ENCODE data around the gene ACO2.

The ACO2 gene

DNA sequence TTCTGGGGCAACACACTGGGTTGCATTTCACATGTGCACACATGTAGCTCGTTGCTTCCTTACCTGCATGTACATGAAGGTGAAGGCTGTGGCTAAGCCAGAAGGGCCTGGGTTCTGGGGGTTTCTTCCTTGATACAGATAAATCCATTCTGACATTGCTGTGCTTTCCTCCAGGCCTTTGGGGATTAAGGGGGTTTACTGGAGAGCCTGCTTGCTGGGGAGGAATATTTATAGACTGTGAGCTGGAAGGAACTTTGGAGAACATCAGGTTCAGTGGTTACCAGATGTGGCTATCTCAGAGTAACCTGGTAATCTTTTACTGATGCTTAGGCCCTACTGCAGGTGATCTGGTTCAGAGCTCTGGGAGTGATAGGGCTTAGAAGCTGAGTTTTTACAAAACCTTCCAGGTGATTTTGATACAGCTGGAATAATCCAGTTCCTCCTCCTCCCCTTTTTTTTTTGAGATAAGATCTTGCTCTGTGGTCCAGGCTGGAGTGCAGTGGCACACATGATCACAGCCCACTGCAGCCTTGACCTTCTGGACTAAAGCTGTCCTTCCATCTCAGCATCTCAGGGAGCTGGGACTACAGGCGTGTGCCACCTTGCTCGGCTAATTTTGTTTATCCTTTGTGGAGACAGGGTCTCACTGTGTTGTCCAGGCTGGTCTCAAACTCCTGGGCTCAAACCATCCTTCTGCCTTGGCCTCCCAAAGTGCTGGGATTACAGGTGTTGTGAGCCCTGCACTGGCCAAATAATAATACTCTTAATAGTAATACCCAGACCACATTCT, 19.9 kb downstream of the ACO2 start:
- H3K4me1 ChIP-seq (ENCODE audit: insufficient read depth, low read length): peaks cover 27% of the 10 kb centered on the region; the same call in 1 of the 2 replicates

DNA sequence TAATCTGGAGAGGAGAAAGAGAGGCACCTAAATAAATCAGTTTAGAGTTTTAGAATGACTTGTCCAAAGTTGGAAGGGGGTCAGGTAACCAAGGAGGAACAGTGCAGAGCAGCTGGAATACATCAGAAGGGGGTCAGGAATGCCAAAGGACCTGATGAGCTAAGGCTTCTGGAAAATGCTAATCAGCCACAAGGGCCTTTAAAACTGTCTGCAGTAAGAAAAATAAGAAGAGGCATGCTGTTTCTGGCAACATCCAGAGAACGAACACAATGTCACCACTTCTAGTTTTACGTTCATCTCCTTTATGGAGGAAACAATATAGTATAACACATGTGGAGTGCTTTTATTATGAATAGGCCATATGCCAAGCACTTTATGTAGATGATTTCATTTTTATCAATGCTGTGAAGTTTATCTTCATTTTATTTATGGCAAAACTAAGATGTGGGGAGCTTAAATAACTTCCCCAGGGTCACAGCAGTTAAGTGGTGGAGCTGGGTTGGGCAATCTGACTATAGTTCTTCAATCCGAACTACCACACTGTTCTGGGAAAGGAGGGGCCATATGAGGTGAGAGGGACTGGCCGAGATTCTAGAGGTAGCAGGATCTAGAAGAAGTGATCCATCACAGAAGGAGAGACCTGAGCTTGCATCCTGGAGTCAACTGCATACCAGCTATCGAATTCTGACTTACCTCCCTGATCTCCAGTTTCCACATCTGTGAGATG, 22.6 kb downstream of the ACO2 start:
- no peak overlapping the region for H3K9ac ChIP-seq (ENCODE audit: low read depth, low read length)
- peaks cover 27% of the 10 kb centered on the region; the same call in 1 of the 2 replicates for H3K4me1 ChIP-seq (ENCODE audit: insufficient read depth, low read length)
- H3K9me3 ChIP-seq (ENCODE audit: control insufficient read depth, insufficient read depth, low read length): no peaks in the 10 kb centered on the region
- no peaks in the 10 kb centered on the region for H3K36me3 ChIP-seq (ENCODE audit: insufficient read depth, low read length)

More for the DNA sequence above, 19.9 kb downstream of the ACO2 start:
- H3K9ac ChIP-seq (ENCODE audit: low read depth, low read length): no peak overlapping the region
- H3K9me3 ChIP-seq (ENCODE audit: control insufficient read depth, insufficient read depth, low read length): no peaks in the 10 kb centered on the region
- peaks cover under 1% of the 10 kb centered on the region; the same call in 1 of the 2 replicates for H3K36me3 ChIP-seq (ENCODE audit: insufficient read depth, low read length)

DNA sequence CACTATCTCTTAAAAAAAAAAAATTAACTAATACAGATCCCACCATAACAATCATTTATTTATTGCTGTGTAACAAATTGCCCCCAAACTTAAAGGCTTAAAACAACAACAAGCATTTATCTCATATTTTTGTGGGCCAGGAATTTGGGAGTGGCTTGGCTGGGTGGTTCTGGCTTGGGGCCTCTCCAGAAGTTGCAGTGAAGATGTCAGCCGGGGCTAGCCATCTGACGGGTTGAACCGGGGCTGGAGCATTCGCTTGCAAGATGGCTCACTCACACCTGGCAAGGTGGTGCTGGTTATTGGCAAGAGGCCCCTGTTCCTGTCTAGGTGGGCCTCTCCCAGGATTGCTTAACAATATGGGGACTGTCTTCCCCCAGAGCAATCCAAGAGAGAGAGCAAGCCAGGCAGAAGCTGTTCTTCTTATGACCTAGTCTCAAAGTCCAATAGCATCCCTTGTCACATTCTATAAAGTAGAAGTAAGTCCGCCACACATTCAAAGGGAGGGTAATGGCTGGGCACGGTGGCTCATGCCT, 29.5 kb downstream of the ACO2 start:
- Histone ChIP-seq H3K36me3 (ENCODE audit: insufficient read depth, low read length) (peaks cover 9% of the 10 kb centered on the region), H3K4me1 (ENCODE audit: insufficient read depth, low read length) (no peaks in the 10 kb centered on the region), H3K9me3 (ENCODE audit: control insufficient read depth, insufficient read depth, low read length) (no peaks in the 10 kb centered on the region), H3K9ac (ENCODE audit: low read depth, low read length) (no peak overlapping the region)

DNA sequence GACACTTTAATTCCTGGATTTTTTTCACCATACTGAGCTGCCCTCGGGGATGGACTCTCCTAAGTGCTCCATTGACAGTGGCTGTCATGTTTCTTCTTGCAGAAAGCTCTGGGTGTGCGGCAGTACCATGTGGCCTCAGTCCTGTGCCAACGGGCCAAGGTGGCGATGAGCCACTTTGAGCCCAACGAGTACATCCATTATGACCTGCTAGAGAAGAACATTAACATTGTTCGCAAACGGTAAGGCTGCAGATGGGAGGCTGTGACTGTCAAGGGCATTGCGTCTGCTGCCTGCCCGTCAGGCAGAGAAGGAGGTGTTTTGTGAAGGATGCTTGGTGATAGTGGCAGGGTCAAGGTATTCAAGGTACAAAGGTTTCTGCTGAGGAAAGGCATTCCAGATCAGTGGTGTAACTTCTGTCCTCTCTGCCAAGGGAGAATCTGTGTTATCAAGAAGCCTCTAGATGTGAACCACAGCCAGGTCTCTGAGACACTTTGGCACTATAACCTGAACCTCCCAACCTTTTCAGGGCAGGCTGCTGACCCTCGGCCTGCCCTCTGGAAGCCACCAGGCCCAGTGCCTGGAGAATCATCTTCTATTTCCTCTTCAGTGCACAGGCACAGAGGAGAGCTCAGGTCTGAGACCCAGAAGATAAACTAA, 30.8 kb downstream of the ACO2 start:
- H3K9ac ChIP-seq (ENCODE audit: low read depth, low read length): no peak overlapping the region
- H3K36me3 ChIP-seq (ENCODE audit: insufficient read depth, low read length): peaks cover 9% of the 10 kb centered on the region
- no peaks in the 10 kb centered on the region for H3K4me1 ChIP-seq (ENCODE audit: insufficient read depth, low read length)
- no peaks in the 10 kb centered on the region for H3K9me3 ChIP-seq (ENCODE audit: control insufficient read depth, insufficient read depth, low read length)

DNA sequence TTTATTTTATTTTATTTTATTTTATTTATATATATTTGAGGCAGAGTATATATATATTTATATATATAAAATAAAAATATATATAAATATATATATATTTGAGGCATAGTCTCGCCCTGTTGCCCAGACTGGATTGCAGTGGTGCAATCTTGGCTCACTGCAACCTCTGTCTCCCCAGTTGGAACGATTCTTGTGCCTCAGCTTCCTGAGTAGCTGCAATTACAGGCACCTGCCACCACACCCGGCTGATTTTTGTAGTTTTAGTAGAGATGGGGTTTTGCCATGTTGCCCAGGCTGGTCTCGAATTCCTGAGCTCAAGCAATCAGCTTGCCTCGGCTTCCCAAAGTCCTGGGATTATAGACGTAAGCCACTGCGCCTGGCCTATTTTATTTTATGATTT, 31.4 kb downstream of the ACO2 start:
- Histone ChIP-seq H3K9ac (ENCODE audit: low read depth, low read length) (no peak overlapping the region), H3K36me3 (ENCODE audit: insufficient read depth, low read length) (peaks cover 9% of the 10 kb centered on the region), H3K4me1 (ENCODE audit: insufficient read depth, low read length) (no peaks in the 10 kb centered on the region), H3K9me3 (ENCODE audit: control insufficient read depth, insufficient read depth, low read length) (no peaks in the 10 kb centered on the region)

DNA sequence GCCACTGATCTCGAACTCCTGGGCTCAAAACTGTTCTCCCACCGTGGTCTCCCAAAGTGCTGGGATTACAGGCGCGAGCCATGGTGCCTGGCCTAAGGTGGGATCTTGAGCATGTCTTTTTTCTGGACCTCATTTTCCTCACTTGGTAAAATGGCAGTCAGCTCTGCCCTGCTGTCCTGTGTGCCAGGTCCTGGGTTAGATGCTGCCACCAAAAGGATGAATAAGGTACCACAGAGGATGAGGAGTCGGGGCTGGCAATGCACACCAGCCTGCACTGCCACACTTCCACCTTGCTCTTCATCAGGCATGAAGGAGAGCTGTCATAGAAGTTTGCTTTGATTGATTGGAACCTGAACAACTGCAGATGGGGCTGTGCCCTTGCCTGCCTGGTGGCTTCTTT, 32.3 kb downstream of the ACO2 start:
- H3K9ac ChIP-seq (ENCODE audit: low read depth, low read length): no peak overlapping the region
- no peaks in the 10 kb centered on the region for H3K4me1 ChIP-seq (ENCODE audit: insufficient read depth, low read length)
- H3K9me3 ChIP-seq (ENCODE audit: control insufficient read depth, insufficient read depth, low read length): no peaks in the 10 kb centered on the region
- peaks cover 9% of the 10 kb centered on the region for H3K36me3 ChIP-seq (ENCODE audit: insufficient read depth, low read length)

DNA sequence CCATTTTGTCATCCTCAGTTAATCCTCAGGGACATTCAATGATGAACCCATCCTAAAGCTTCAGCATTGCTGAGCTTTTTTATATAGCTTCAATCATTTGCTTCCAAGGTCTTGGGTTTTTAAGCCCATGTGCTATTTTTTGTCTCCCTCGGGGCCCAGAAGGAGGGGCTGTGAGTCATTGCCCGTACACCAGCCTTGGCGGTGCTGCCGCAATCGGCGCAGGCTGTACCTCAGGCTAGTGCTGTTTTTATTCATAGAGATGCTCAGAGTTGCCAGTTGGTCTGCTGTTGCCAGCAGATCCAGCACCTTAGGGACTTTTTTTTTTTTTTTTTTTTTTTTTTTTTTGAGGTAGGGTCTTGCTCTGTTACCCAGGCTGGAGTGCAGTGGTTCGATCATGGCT, 35.5 kb downstream of the ACO2 start:
- H3K9me3 ChIP-seq (ENCODE audit: control insufficient read depth, insufficient read depth, low read length): no peaks in the 10 kb centered on the region
- H3K9ac ChIP-seq (ENCODE audit: low read depth, low read length): no peak overlapping the region
- H3K36me3 ChIP-seq (ENCODE audit: insufficient read depth, low read length): peaks cover 9% of the 10 kb centered on the region
- no peaks in the 10 kb centered on the region for H3K4me1 ChIP-seq (ENCODE audit: insufficient read depth, low read length)

DNA sequence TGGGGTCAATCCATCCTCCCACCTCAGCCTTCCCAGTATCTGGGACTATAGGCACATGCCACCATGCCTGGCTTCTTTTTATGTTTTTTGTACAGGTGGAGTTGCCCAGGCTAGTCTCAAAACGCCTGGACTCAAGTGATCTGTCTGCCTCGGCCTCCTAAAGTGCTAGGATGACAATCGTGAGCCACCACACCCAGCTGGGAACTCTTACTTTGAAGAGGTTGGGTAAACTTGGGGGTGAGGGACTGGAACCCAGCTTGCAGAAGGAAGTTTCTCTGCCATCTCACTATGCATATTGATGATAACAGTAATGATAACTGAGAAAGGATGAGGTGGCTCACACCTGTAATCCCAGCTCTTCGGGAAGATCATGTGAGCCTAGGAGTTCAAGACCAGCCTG, 35.9 kb downstream of the ACO2 start:
- Histone ChIP-seq H3K9ac (ENCODE audit: low read depth, low read length) (no peak overlapping the region), H3K4me1 (ENCODE audit: insufficient read depth, low read length) (no peaks in the 10 kb centered on the region), H3K36me3 (ENCODE audit: insufficient read depth, low read length) (peaks cover 9% of the 10 kb centered on the region), H3K9me3 (ENCODE audit: control insufficient read depth, insufficient read depth, low read length) (no peaks in the 10 kb centered on the region)

DNA sequence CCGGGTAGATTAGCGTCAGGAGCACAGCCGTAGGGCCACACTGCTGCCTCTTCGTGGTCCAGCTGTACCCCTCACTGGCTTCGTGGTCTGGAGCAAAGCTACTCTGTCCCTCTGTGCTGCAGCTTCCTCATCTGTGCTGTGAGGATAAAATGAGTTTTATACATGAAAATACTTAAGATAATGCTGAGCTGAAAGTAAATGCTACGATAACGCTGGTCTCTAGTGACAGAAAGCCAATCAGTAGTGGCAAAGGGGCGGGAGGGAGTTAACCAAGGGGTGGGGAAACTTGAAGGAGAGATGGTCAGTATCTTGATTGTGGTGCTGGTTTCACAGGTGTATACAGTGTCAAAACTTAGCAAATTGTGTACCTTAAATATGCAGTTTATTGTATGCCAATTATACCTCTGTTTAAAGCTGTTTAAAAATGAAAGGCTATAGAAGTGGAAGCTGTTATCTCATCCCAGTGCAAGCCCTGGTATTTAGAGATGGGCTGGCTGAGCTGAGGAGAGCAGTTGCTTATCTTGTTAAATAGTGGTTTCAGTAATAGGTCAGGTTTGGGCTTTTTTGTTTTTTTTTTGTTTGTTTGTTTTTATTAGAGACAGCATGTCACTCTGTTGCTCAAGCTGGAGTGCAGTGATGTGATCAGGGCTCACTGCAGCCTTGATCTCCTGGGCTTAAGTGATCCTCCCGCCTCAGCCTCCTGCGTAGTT, 36.7 kb downstream of the ACO2 start:
- H3K9ac ChIP-seq (ENCODE audit: low read depth, low read length): no peak overlapping the region
- no peaks in the 10 kb centered on the region for H3K4me1 ChIP-seq (ENCODE audit: insufficient read depth, low read length)
- no peaks in the 10 kb centered on the region for H3K9me3 ChIP-seq (ENCODE audit: control insufficient read depth, insufficient read depth, low read length)
- peaks cover 9% of the 10 kb centered on the region for H3K36me3 ChIP-seq (ENCODE audit: insufficient read depth, low read length)

DNA sequence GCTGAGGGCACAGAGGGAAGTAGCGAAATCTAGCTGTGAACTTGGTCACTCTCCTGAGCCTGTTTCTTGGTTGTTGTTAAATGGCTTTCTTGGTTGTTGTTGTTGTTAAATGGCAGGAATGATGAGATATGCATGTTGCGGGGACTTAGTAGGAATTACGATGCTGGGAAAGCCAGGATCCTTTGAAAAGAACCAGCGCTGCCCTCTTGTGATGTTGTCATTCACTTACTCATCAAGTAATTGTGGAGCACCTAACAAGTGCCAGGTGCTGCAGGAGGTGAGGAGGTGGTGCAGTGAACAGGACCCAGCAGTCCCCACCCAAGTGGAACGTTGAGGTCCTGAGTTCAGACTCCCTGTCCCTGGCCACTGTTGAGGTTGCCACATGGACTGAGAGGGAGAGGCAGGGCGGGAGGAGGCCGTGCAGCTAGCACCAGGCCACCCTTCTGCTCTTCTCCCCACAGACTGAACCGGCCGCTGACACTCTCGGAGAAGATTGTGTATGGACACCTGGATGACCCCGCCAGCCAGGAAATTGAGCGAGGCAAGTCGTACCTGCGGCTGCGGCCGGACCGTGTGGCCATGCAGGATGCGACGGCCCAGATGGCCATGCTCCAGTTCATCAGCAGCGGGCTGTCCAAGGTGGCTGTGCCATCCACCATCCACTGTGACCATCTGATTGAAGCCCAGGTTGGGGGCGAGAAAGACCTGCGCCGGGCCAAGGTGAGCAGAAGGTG, 38.6 kb downstream of the ACO2 start:
- Histone ChIP-seq H3K36me3 (ENCODE audit: insufficient read depth, low read length) (peaks cover 3% of the 10 kb centered on the region; the same call in 1 of the 2 replicates), H3K9ac (ENCODE audit: low read depth, low read length) (no peak overlapping the region), H3K9me3 (ENCODE audit: control insufficient read depth, insufficient read depth, low read length) (no peaks in the 10 kb centered on the region), H3K4me1 (ENCODE audit: insufficient read depth, low read length) (peaks cover 6% of the 10 kb centered on the region)

DNA sequence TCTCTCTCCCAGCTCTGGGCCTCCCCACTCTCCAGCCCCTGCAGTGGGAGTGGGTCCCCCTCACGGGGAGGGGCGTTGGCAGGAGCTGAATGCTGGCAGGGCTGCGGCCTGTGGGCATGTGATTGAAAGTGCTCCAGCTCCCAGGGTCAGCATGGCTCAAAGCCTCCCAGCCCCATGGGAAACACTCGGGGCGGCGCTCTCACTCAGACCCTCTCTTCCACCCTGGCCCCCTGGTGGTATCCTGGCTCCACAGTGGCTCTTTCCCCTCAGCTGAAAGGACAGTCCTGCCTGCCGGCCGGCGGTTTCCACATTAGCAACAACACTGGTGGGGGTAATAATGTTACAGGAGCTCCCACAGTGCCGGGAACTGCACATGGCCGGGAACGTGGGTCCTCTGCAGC, 39.9 kb downstream of the ACO2 start:
- H3K36me3 ChIP-seq (ENCODE audit: insufficient read depth, low read length): peaks cover 4% of the 10 kb centered on the region; the same call in 1 of the 2 replicates
- H3K4me1 ChIP-seq (ENCODE audit: insufficient read depth, low read length): peaks cover 16% of the 10 kb centered on the region
- H3K9me3 ChIP-seq (ENCODE audit: control insufficient read depth, insufficient read depth, low read length): no peaks in the 10 kb centered on the region
- H3K9ac ChIP-seq (ENCODE audit: low read depth, low read length): no peak overlapping the region

DNA sequence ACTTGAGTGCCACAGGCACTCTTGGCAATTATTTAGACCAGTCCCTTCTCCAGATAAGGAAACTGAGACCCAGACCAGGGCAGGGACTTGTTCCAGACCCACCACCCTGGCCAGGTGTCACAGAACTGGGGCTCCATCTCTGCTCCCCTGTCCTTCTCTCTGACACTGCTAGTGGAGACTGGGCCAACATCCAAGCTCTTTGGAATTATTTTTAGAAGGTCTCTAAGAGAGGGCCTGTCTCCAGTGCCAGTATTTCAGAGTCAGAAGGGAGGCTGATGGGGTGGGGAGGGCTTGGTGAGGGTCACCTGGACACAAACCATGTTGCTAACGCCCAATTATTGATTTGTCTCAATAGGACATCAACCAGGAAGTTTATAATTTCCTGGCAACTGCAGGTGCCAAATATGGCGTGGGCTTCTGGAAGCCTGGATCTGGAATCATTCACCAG, 42.6 kb downstream of the ACO2 start:
- peaks cover 16% of the 10 kb centered on the region for H3K4me1 ChIP-seq (ENCODE audit: insufficient read depth, low read length)
- no peaks in the 10 kb centered on the region for H3K9me3 ChIP-seq (ENCODE audit: control insufficient read depth, insufficient read depth, low read length)
- H3K36me3 ChIP-seq (ENCODE audit: insufficient read depth, low read length): peaks cover 4% of the 10 kb centered on the region; the same call in 1 of the 2 replicates
- no peak overlapping the region for H3K9ac ChIP-seq (ENCODE audit: low read depth, low read length)

DNA sequence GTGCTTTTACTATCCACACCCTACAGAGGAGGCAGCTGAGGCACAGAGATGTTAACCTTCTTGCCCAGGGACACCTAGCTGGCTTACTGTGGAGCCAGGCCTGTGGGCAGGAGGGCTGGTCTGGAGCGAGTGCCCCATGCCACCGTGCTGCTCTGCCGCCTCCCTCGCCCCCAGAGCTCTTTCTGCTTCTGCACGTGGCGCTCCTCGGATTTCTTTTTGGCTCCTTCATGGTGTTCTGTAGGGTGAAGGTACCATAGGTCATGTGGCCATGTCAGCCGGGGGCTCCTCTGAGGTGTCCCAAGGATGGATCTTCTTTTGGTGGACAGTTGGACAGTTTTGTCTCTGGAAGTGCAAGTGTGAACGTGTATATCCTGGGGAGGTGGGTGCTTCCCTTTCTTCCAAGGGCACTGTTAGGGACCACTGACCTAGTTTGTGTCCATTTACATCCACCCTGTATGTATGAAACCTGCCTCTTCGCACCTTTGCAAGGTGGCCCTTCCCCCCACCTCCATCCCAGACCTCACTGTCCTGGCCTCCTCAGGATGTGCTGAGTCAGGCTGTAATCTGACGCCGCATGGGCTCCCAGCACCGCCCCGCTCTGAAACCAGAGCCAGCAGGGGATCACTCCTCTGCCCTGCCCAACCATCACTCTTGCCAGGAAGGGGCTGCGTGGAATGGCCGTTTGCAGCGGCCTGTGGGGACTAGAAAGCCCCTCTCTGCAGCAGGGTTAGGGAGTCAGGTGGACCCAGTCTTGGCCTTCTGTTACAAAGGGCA, 43.7 kb downstream of the ACO2 start:
- peaks cover 4% of the 10 kb centered on the region; the same call in 1 of the 2 replicates for H3K36me3 ChIP-seq (ENCODE audit: insufficient read depth, low read length)
- H3K9ac ChIP-seq (ENCODE audit: low read depth, low read length): no peak overlapping the region

More for the DNA sequence above, 43.7 kb downstream of the ACO2 start:
- Histone ChIP-seq H3K4me1 (ENCODE audit: insufficient read depth, low read length) (peaks cover 16% of the 10 kb centered on the region), H3K9me3 (ENCODE audit: control insufficient read depth, insufficient read depth, low read length) (no peaks in the 10 kb centered on the region)

All from ES-I3 (cell line).